Measurements from ENCODE around the gene C18orf54.

GRCh38 chr18:54416436-54416835 lies 58.7 kb downstream of the C18orf54 start:
- TF ChIP-seq POLR2A (IDR thresholded peaks at IDR 0.05) = no peak
- TF ChIP-seq CTCF (IDR thresholded peaks at IDR 0.05 in 8 of 11, conservative IDR thresholded peaks at IDR 0.05 in 3 of 11) = no peak
